MG63 (cell line): ENCODE data around the gene MICAL3. TPM values are rescaled to one million over a fixed set of nuclear protein-coding genes. Genes with fewer than 3 reads are reported as not detected.
"Not testable (repeated sequence)": the region's sequence is repeated elsewhere in the genome, so short reads cannot be mapped to it uniquely, and the experiment has no call there.

ENCODE experiments used
- DNase-seq: peaks from one replicate; pipeline ENCODE4 v3.0.0-alpha.2; 2020
- H3K27me3 ChIP-seq: fragments of 250-450 bp; sonication (Bioruptor Pico); 2 replicates; pipeline ENCODE4 v1.5.1; 2020; ENCODE audit warnings: mild to moderate bottlenecking, moderate library complexity
- H3K36me3 ChIP-seq: fragments of 250-450 bp; sonication (Bioruptor Pico); 2 replicates; pipeline ENCODE4 v1.5.1; 2020; ENCODE audit warnings: mild to moderate bottlenecking, moderate library complexity
- H3K4me3 ChIP-seq: fragments of 250-450 bp; sonication (Bioruptor Pico); 2 replicates; pipeline ENCODE4 v1.5.1; 2020; ENCODE audit warnings: mild to moderate bottlenecking, moderate library complexity
- H3K9me3 ChIP-seq: fragments of 250-450 bp; sonication (Bioruptor Pico); 2 replicates; pipeline ENCODE4 v1.5.1; 2020; ENCODE audit warnings: mild to moderate bottlenecking, moderate library complexity
- total RNA-seq: library from RNA; depleted of rRNA; stranded (reverse); fragments of >200 nt; shearing (Covaris generic); gene quantifications from 2 replicates; pipeline ENCODE4 v1.2.3, GENCODE V29; 2014; ENCODE audit warnings: low replicate concordance

Gene MICAL3
- total RNA-seq, 1 experiment from 2014 or later = 13.4 TPM

DNA sequence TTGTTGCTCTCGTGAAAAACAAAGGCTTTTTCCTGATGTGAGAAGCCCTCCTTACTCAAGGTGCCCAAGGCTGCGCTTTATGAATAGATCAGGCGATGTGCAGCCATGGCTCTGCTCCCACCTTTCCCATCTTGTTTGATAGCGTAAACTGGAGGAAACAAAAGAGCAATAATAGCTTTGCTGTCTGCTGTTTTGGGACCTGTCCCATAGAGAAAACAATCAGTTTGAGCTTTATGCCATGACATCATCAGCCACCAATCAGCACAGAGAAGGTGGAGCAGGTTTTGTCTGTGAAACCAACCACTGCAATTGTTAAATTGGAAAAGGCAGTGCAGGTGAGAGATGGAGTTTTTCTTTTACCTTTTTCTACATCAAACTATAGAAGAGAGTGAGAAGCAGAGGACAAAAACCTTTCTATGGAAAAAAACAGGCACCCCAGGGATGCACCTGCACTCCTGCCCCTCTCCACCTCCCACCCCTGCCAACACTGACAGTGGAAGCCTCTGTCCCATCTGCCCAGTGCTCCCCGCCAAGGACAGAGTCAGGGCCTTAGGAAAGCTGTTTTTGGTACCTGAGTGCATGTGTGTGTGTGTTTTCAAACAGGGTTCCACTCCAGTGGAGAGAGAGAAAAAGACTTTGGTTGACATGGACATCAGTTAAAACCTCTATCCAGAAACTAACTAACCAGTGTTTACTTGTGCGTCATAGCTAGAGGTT, 80.7 kb downstream of the MICAL3 start:
- Histone ChIP-seq H3K4me3 (no peak overlapping the region), H3K27me3 (no peaks in the 10 kb centered on the region), H3K9me3 (no peaks in the 10 kb centered on the region), H3K36me3 (peaks cover 5% of the 10 kb centered on the region; the same call in 1 of the 2 replicates)
- DNase-seq = no peak

DNA sequence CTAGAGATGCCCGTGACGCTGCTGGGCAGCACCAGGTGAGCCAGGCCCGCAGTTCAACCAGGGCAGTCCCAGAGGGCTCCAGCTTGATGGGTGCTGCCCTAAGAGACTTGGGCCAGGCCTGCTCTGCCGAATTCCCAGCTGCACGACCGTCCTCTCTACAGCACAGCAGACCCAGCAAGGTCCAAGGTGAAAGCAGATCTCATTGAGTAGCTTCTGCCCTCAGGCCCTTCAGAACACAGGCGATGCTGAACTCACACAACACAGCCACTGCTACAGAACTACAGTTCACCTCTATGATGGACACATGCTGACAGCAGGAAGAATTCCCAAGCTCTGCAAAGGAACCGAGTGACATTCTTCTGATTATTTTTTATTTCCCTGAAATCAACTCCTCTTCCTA, 81.6 kb downstream of the MICAL3 start:
- no peaks in the 10 kb centered on the region for H3K27me3 ChIP-seq

GRCh38 chr22:17941471-17942406, 82.6 kb downstream of the MICAL3 start:
- Histone ChIP-seq H3K9me3 (no peaks in the 10 kb centered on the region), H3K36me3 (peaks cover 11% of the 10 kb centered on the region), H3K4me3 (no peak overlapping the region), H3K27me3 (no peaks in the 10 kb centered on the region)
- DNase-seq = no peak

More for the DNA sequence above, 81.6 kb downstream of the MICAL3 start:
- Histone ChIP-seq H3K9me3 (no peaks in the 10 kb centered on the region), H3K4me3 (no peak overlapping the region), H3K36me3 (peaks cover 5% of the 10 kb centered on the region; the same call in 1 of the 2 replicates)
- DNase-seq = no peak

GRCh38 chr22:17939579-17939978, 84.8 kb downstream of the MICAL3 start:
- H3K36me3 ChIP-seq = peaks cover 13% of the 10 kb centered on the region
- no peaks in the 10 kb centered on the region; the same call in 1 of the 2 replicates for H3K9me3 ChIP-seq
- no peaks in the 10 kb centered on the region for H3K27me3 ChIP-seq
- DNase-seq = no peak
- no peak overlapping the region for H3K4me3 ChIP-seq

- DNase-seq = no peak
- no peaks in the 10 kb centered on the region; the same call in 1 of the 2 replicates for H3K9me3 ChIP-seq
- H3K27me3 ChIP-seq = no peaks in the 10 kb centered on the region
- no peak overlapping the region for H3K4me3 ChIP-seq
- H3K36me3 ChIP-seq = peaks cover 13% of the 10 kb centered on the region
These were observed 85.3 kb downstream of the MICAL3 start for GRCh38 chr22:17939011-17939410.

DNA sequence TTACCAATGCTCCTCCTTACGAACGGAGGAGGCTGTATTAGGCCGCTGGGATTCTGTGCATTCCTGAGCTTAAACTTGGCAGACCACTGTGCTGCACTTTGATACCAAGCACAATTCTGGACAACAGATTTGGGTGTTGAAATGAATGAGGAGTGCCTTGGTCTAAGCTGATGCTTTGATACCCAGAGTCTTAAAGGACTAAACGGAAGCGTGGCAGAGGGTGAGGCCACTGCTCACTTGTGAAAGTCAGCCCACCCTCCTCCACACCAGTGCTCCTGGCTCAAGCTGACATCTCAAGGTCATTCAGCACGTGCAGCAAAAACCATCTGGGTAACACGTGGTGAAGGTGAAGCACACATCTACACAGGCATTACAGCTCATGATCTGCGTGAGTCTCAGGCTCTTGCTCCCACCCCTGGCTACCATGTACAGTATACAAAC, 85.9 kb downstream of the MICAL3 start:
- no peak overlapping the region for H3K4me3 ChIP-seq
- no peak for DNase-seq
- H3K36me3 ChIP-seq = peaks cover 13% of the 10 kb centered on the region
- no peaks in the 10 kb centered on the region; the same call in 1 of the 2 replicates for H3K9me3 ChIP-seq
- H3K27me3 ChIP-seq = no peaks in the 10 kb centered on the region

DNA sequence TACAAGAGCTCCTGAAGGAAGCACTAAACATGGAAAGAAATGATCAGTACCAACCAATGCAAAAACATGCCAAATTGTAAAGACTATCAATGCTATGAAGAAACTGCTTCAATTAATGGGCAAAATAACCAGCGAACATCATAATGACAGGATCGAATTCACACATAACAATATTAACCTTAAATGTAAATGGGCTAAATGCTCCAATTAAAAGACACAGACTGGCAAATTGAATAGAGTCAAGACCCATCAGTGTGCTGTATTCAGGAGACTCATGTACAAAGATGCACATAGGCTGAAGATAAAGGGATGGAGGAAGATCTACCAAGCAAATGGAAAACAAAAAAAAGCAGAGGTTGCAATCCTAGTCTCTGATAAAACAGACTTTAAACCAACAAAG, 91.9 kb downstream of the MICAL3 start:
- H3K9me3 ChIP-seq, DNase-seq, H3K4me3 ChIP-seq, H3K36me3 ChIP-seq, H3K27me3 ChIP-seq: not testable (repeated sequence)

DNA sequence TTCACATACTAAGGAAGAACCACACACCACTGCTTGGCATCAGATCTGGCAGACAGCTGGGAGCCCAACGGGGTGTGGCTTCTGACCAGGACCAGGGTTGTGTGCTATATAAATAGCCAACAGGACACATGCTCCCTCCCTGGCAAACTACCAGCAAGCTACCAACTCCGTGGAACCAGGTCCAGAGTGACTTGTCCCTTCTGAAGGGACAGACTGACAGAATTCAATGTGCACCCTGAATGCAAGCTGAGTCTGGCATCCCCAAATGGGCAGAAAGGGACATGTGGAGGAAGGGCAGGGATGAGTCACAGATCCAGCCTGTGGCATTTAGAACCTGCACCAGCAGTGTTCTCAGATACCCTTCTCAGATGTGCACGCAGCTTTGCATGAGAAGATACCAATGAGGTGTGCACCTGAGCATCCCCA, 92.9 kb downstream of the MICAL3 start:
- Histone ChIP-seq H3K27me3 (no peaks in the 10 kb centered on the region), H3K36me3 (no peaks in the 10 kb centered on the region), H3K9me3 (peaks cover 5% of the 10 kb centered on the region), H3K4me3 (no peak overlapping the region)
- DNase-seq = peak; percentile 69

GRCh38 chr22:17930455-17931313, 93.7 kb downstream of the MICAL3 start:
- H3K4me3 ChIP-seq = no peak overlapping the region
- H3K9me3 ChIP-seq = peaks cover 5% of the 10 kb centered on the region
- no peaks in the 10 kb centered on the region for H3K27me3 ChIP-seq
- no peak for DNase-seq
- no peaks in the 10 kb centered on the region for H3K36me3 ChIP-seq

DNA sequence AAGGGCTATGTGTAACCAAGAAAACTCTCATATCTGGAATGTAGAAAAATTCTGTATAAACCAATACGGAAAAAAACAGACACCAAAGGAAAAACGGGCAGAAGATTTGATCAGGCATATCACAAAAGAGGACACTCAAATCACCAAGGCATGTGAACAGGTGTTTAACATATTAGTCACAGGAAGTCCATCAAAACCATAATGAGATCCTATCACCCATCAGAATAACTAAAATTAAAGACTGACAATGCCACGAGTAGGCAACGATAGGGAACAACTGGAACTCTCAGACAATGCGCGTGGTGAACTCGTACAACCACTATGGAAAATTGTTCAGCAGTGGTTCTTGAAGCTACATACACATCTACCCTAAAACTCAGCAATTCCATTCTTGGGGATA, 94.5 kb downstream of the MICAL3 start:
- H3K27me3 ChIP-seq = no peaks in the 10 kb centered on the region
- no peak overlapping the region for H3K4me3 ChIP-seq
- peaks cover 5% of the 10 kb centered on the region for H3K9me3 ChIP-seq
- H3K36me3 ChIP-seq = no peaks in the 10 kb centered on the region
- no peak for DNase-seq

- peaks cover 4% of the 10 kb centered on the region for H3K9me3 ChIP-seq
- no peak overlapping the region for H3K4me3 ChIP-seq
- H3K27me3 ChIP-seq = no peaks in the 10 kb centered on the region
- H3K36me3 ChIP-seq = no peaks in the 10 kb centered on the region
- no peak for DNase-seq
These were observed 96.0 kb downstream of the MICAL3 start for GRCh38 chr22:17928391-17928790.

GRCh38 chr22:17927062-17927461, 97.3 kb downstream of the MICAL3 start:
- Histone ChIP-seq H3K4me3 (no peak overlapping the region), H3K36me3 (no peaks in the 10 kb centered on the region), H3K27me3 (no peaks in the 10 kb centered on the region), H3K9me3 (no peaks in the 10 kb centered on the region)
- no peak for DNase-seq

DNA sequence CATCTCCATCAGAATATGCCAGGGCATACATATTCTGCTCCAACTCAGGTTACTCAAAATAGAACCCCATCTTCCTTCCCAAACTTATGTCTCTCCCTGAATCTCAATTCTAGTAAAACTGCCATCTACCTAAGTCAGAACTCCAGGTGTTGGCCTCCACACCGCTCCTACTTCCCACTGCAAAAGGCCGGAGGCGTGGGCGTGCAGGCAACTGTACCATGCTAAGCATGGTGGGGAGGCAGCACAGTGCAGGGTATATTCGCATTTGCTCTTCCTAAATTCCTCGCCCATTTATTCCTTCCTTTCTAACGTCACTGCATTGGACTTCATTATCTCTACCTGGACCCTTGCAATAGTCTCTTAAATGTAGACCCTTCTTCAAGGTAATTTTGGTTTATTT, 97.8 kb downstream of the MICAL3 start:
- Histone ChIP-seq H3K27me3 (no peaks in the 10 kb centered on the region), H3K4me3 (no peak overlapping the region), H3K9me3 (no peaks in the 10 kb centered on the region), H3K36me3 (no peaks in the 10 kb centered on the region)
- DNase-seq = no peak

- no peaks in the 10 kb centered on the region for H3K27me3 ChIP-seq
- H3K9me3 ChIP-seq = no peaks in the 10 kb centered on the region
- H3K36me3 ChIP-seq = no peaks in the 10 kb centered on the region
- DNase-seq = no peak
- no peak overlapping the region for H3K4me3 ChIP-seq
These were observed 98.9 kb downstream of the MICAL3 start for GRCh38 chr22:17925431-17925841.

DNA sequence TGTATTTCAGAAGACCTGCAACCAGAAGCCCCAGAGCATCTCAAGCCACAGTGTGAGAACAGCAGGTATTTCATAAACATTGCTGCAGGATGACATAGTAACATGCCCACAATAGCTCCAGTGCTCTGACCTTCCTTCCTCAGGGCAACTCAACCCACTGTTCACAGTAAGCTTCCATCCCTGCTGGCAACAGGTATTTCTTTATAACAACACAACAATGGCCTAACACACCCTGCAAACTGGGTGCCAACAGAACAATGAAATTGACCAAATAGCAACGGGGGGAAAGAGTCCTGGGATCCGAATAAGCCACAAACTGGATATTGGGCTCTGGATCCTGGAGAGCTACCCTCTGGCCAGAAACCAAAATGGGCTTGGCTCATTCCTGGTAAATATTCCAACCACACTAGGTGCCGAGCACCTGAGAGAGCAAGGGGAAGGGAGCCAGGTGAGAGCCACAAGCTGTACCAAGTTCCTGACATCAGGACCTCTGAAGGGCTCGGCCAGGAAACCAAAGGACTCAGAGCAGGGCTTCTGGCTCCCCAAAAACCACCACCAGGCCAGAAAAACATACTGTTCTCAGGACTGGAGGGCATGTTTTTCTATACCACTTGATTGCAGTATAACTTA, 99.5 kb downstream of the MICAL3 start:
- Histone ChIP-seq H3K9me3 (no peaks in the 10 kb centered on the region), H3K36me3 (no peaks in the 10 kb centered on the region), H3K4me3 (no peak overlapping the region), H3K27me3 (no peaks in the 10 kb centered on the region)
- no peak for DNase-seq

DNA sequence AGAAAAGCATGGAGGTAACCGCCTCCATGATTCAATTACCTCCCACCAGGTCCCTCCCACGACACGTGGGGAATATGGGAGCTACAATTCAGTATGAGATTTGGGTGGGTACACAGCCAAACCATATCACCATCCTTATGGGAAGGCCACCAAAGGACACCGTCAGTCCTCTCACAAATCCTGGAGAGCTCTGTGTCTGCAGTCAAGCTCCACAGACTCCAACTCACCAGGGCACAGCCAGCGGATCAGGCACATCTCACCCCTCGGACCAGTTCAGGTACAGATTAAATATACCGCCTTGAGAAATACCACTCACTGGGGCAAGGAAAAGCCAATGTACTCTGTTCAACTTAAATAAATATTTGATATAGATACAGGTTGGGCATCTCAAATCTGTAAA, 100.3 kb downstream of the MICAL3 start:
- H3K9me3 ChIP-seq = no peaks in the 10 kb centered on the region
- H3K4me3 ChIP-seq = no peak overlapping the region
- no peak for DNase-seq

More for the DNA sequence above, 100.3 kb downstream of the MICAL3 start:
- no peaks in the 10 kb centered on the region for H3K27me3 ChIP-seq
- H3K36me3 ChIP-seq = no peaks in the 10 kb centered on the region
